ENCODE data around the gene BARX2. TPM values are rescaled to one million over a fixed set of nuclear protein-coding genes. Genes with fewer than 3 reads are reported as not detected.

The BARX2 gene
- total and polyA plus RNA-seq, 2 of the 4 experiments (the other 2 are of a cell fraction): not detected

DNA sequence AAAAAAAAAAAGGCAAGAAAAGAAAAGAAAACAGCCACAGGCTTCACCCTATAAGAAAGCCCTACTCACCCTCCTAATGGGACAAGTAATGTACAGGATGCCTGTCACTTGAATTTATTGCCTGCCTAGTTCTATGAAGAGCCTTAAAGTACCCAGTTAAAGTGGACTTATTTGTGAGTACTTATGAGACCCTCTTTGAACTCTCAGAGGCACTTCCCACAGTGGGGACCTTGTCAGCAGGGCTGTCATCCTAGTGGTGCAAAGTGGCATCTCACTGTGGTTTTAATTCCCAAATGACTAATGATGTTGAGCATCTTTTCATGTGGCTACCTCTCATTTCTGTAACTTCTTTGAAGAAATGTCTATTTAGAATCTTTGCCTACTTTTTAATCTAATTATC, 41.8 kb upstream of the BARX2 start:
- no peak overlapping the region for H3K9ac ChIP-seq (ENCODE audit: low read depth, low read length)
- POLR2A ChIA-PET (ENCODE audit: unreplicated experiment): no interaction called here

More for the DNA sequence above, 41.8 kb upstream of the BARX2 start:
- Histone ChIP-seq H3K4ac (ENCODE audit: low read depth, low read length) (no peak overlapping the region), H4K5ac (ENCODE audit: low read depth, low read length) (no peak overlapping the region), H3K4me2 (ENCODE audit: low read depth, low read length) (no peak overlapping the region), H3K56ac (ENCODE audit: extremely low read depth, insufficient read depth, low read length) (no peak overlapping the region), H2AK9ac (replicated peaks; ENCODE audit: low read depth, low read length, poor library complexity) (no peak overlapping the region), H3K79me1 (ENCODE audit: low read depth in 1 of 2, low read length in 2 of 2) (no peaks in the 10 kb centered on the region), H3K27me3 (ENCODE audit: control insufficient read depth, insufficient read depth, low read length) (no peaks in the 10 kb centered on the region), H2BK15ac (ENCODE audit: low read depth, low read length) (no peak overlapping the region), H4K8ac (ENCODE audit: low read depth in 2 of 2, low read length in 2 of 2) (no peak overlapping the region), H2BK5ac (ENCODE audit: low read depth, low read length, poor library complexity, severe bottlenecking) (no peak overlapping the region), H3K4me1 (ENCODE audit: control insufficient read depth, insufficient read depth, low read length) (no peaks in the 10 kb centered on the region), H4K91ac (ENCODE audit: insufficient read depth, low read depth, low read length) (no peak overlapping the region), H3K36me3 (ENCODE audit: control insufficient read depth, insufficient read depth, low read length) (no peaks in the 10 kb centered on the region), H3K4me3 (ENCODE audit: insufficient read depth, low read depth, low read length) (no peak overlapping the region), H3K14ac (replicated peaks; ENCODE audit: low read depth, low read length) (no peak overlapping the region), H2BK120ac (ENCODE audit: low read depth, low read length) (no peak overlapping the region), H3K18ac (ENCODE audit: low read depth, low read length) (no peak overlapping the region), H3K23ac (ENCODE audit: low read depth, low read length) (no peak overlapping the region), H2AFZ (replicated peaks; ENCODE audit: low read length, poor library complexity) (no peak overlapping the region), H4K20me1 (ENCODE audit: insufficient read depth, low read length) (no peaks in the 10 kb centered on the region), H3K27ac (ENCODE audit: insufficient read depth, low read length) (no peak overlapping the region), H2AK5ac (ENCODE audit: low read depth, low read length) (no peak overlapping the region), H2BK20ac (ENCODE audit: low read depth, low read length) (no peak overlapping the region), H3K9me1 (ENCODE audit: insufficient read depth, low read length) (no peaks in the 10 kb centered on the region), H3K9me3 (ENCODE audit: control insufficient read depth, insufficient read depth, low read length) (no peaks in the 10 kb centered on the region)
- BruUV-seq (replicated peaks): no TSS peak
- intact Hi-C loops (cut with micrococcal nuclease) (loop anchor here (5.0 kb wide), 1 partner anchor 377 kb away; no protein-coding TSS in a partner anchor), dilution Hi-C loops (cut with HindIII; ENCODE audit: low sequenced_read_pairs, unreplicated experiment) (no loop called here), in situ Hi-C loops (cut with MboI; ENCODE audit: low sequenced_read_pairs) (loop anchor here (5.0 kb wide), 2 partner anchors 217 to 447 kb away; no protein-coding TSS in a partner anchor)
- TF ChIP-seq RCOR1 (IDR thresholded peaks at IDR 0.05; ENCODE audit: insufficient replicate concordance, low read length) (no peak), FOS (IDR thresholded peaks at IDR 0.05; ENCODE audit: low read depth, low read length) (no peak), RAD21 (IDR thresholded peaks at IDR 0.05; ENCODE audit: low read length) (no peak), MAFK (IDR thresholded peaks at IDR 0.05; ENCODE audit: low read depth, low read length) (no peak), RFX5 (IDR thresholded peaks at IDR 0.05; ENCODE audit: low read depth, low read length) (no peak), CHD1 (IDR thresholded peaks at IDR 0.05; ENCODE audit: low read depth, low read length) (no peak), CEBPB (IDR thresholded peaks at IDR 0.05; ENCODE audit: low read depth, low read length) (no peak), MAZ (IDR thresholded peaks at IDR 0.05; ENCODE audit: borderline replicate concordance, low read depth, low read length) (no peak), BHLHE40 (IDR thresholded peaks at IDR 0.05; ENCODE audit: low read depth, low read length) (no peak), MXI1 (IDR thresholded peaks at IDR 0.05; ENCODE audit: borderline replicate concordance, low read depth, low read length) (no peak), POLR2A (IDR thresholded peaks at IDR 0.05; ENCODE audit: low read depth, low read length) (no peak), SMC3 (IDR thresholded peaks at IDR 0.05; ENCODE audit: low read depth, low read length) (no peak)
- TF ChIP-seq, protein P1, sequence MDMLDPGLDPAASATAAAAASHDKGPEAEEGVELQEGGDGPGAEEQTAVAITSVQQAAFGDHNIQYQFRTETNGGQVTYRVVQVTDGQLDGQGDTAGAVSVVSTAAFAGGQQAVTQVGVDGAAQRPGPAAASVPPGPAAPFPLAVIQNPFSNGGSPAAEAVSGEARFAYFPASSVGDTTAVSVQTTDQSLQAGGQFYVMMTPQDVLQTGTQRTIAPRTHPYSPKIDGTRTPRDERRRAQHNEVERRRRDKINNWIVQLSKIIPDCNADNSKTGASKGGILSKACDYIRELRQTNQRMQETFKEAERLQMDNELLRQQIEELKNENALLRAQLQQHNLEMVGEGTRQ (IDR thresholded peaks at IDR 0.05; ENCODE audit: low read depth, low read length): no peak
- TF ChIP-seq, protein P2, sequence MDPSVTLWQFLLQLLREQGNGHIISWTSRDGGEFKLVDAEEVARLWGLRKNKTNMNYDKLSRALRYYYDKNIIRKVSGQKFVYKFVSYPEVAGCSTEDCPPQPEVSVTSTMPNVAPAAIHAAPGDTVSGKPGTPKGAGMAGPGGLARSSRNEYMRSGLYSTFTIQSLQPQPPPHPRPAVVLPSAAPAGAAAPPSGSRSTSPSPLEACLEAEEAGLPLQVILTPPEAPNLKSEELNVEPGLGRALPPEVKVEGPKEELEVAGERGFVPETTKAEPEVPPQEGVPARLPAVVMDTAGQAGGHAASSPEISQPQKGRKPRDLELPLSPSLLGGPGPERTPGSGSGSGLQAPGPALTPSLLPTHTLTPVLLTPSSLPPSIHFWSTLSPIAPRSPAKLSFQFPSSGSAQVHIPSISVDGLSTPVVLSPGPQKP (IDR thresholded peaks at IDR 0.05; ENCODE audit: borderline replicate concordance, low read depth, low read length): no peak
- TF ChIP-seq, protein P3, sequence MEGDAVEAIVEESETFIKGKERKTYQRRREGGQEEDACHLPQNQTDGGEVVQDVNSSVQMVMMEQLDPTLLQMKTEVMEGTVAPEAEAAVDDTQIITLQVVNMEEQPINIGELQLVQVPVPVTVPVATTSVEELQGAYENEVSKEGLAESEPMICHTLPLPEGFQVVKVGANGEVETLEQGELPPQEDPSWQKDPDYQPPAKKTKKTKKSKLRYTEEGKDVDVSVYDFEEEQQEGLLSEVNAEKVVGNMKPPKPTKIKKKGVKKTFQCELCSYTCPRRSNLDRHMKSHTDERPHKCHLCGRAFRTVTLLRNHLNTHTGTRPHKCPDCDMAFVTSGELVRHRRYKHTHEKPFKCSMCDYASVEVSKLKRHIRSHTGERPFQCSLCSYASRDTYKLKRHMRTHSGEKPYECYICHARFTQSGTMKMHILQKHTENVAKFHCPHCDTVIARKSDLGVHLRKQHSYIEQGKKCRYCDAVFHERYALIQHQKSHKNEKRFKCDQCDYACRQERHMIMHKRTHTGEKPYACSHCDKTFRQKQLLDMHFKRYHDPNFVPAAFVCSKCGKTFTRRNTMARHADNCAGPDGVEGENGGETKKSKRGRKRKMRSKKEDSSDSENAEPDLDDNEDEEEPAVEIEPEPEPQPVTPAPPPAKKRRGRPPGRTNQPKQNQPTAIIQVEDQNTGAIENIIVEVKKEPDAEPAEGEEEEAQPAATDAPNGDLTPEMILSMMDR (conservative IDR thresholded peaks at IDR 0.05; ENCODE audit: low read depth, low read length): no peak
- ATAC-seq (ENCODE audit: low read depth): no peak
- DNase-seq: no peak
- CTCF ChIA-PET: no interaction called here

All from IMR-90 (cell line).